HEK293 (cell line): Measurements from ENCODE around the gene FES.

ENCODE experiments used
- BCL11B ChIP-seq: fragments of 450-650 bp; formaldehyde crosslinking; IDR thresholded peaks from 2 replicates; pipeline ENCODE4 v1.5.1; 2016; ENCODE audit warnings: low read depth, missing biosample characterization, missing genetic modification characterization
- GLI2 ChIP-seq: fragments of 450-650 bp; formaldehyde crosslinking; IDR thresholded peaks from 2 replicates; pipeline ENCODE4; 2017; ENCODE audit warnings: missing biosample characterization, missing genetic modification characterization, low read depth, borderline replicate concordance
- HOXA7 ChIP-seq: sonication (generic); formaldehyde crosslinking; IDR thresholded peaks from 2 replicates; pipeline ENCODE4 v1.8.1; 2022; ENCODE audit warnings: missing genetic modification reagents, borderline replicate concordance
- KLF10 ChIP-seq: fragments of 450-650 bp; IDR thresholded peaks from 2 replicates; pipeline ENCODE4 v1.5.1; 2018; ENCODE audit warnings: missing biosample characterization, mild to moderate bottlenecking, missing genetic modification characterization
- MEIS1 ChIP-seq: sonication (generic); formaldehyde crosslinking; IDR thresholded peaks from 2 replicates; pipeline ENCODE4 v1.8.1; 2022; ENCODE audit warnings: missing genetic modification reagents, mild to moderate bottlenecking, borderline replicate concordance
- OVOL3 ChIP-seq: fragments of 450-650 bp; formaldehyde crosslinking; IDR thresholded peaks from 2 replicates; pipeline ENCODE4 v1.5.1; 2016; ENCODE audit warnings: missing biosample characterization, missing genetic modification characterization
- SALL2 ChIP-seq: fragments of 450-650 bp; formaldehyde crosslinking; IDR thresholded peaks from 2 replicates; pipeline ENCODE4 v1.5.0; 2017; ENCODE audit warnings: missing biosample characterization, mild to moderate bottlenecking, missing genetic modification characterization, borderline replicate concordance
- SCRT2 ChIP-seq: fragments of 450-650 bp; formaldehyde crosslinking; IDR thresholded peaks from 2 replicates; pipeline ENCODE4 v1.5.1; 2016; ENCODE audit warnings: missing biosample characterization, missing genetic modification characterization
- SP7 ChIP-seq: fragments of 450-650 bp; formaldehyde crosslinking; IDR thresholded peaks from 2 replicates; pipeline ENCODE4 v1.5.1; 2016; ENCODE audit warnings: missing biosample characterization, missing genetic modification characterization
- YY1 ChIP-seq: fragments of 450-650 bp; formaldehyde crosslinking; IDR thresholded peaks from 2 replicates; pipeline ENCODE4 v1.5.1; 2018; ENCODE audit warnings: missing biosample characterization, missing genetic modification characterization
- ZBTB8A ChIP-seq: fragments of 450-650 bp; formaldehyde crosslinking; IDR thresholded peaks from 2 replicates; pipeline ENCODE4 v1.5.1; 2016; ENCODE audit warnings: missing biosample characterization, missing genetic modification characterization
- ZNF146 ChIP-seq: fragments of 450-650 bp; formaldehyde crosslinking; IDR thresholded peaks from 2 replicates; pipeline ENCODE4 v1.5.1; 2016; ENCODE audit warnings: missing biosample characterization, missing genetic modification characterization
- ZNF24 ChIP-seq: fragments of 450-650 bp; formaldehyde crosslinking; IDR thresholded peaks from 2 replicates; pipeline ENCODE4 v1.5.1; 2016; ENCODE audit warnings: missing biosample characterization, missing genetic modification characterization
- ZNF248 ChIP-seq: fragments of 450-650 bp; formaldehyde crosslinking; IDR thresholded peaks from 2 replicates; pipeline ENCODE4 v1.5.1; 2017; ENCODE audit warnings: missing biosample characterization, missing genetic modification characterization
- ZNF549 ChIP-seq: fragments of 450-650 bp; IDR thresholded peaks from 2 replicates; pipeline ENCODE4 v1.5.1; 2018; ENCODE audit warnings: missing biosample characterization, missing genetic modification characterization, mild to moderate bottlenecking, inconsistent platforms, moderate library complexity
- ZNF558 ChIP-seq: fragments of 450-650 bp; formaldehyde crosslinking; IDR thresholded peaks from 2 replicates; pipeline ENCODE4 v1.5.1; 2016; ENCODE audit warnings: missing biosample characterization, missing genetic modification characterization
- ZNF626 ChIP-seq: fragments of 450-650 bp; sonication (Bioruptor Pico); formaldehyde crosslinking; IDR thresholded peaks from 2 replicates; pipeline ENCODE4 v1.5.1; 2018; ENCODE audit warnings: missing biosample characterization, missing genetic modification characterization, inconsistent platforms
- ZNF664 ChIP-seq: fragments of 450-650 bp; formaldehyde crosslinking; IDR thresholded peaks from 2 replicates; pipeline ENCODE4 v1.5.1; 2016; ENCODE audit warnings: missing biosample characterization, missing genetic modification characterization
- ZNF707 ChIP-seq: fragments of 450-650 bp; formaldehyde crosslinking; IDR thresholded peaks from 2 replicates; pipeline ENCODE4 v1.5.1; 2016; ENCODE audit warnings: missing biosample characterization, missing genetic modification characterization
- ZNF830 ChIP-seq: fragments of 450-650 bp; IDR thresholded peaks from 2 replicates; pipeline ENCODE4 v1.5.0; 2018; ENCODE audit warnings: missing biosample characterization, missing genetic modification characterization, low read depth, mild to moderate bottlenecking, moderate library complexity
- ZNF837 ChIP-seq: fragments of 450-650 bp; formaldehyde crosslinking; IDR thresholded peaks from 2 replicates; pipeline ENCODE4 v1.5.1; 2016; ENCODE audit warnings: missing biosample characterization, missing genetic modification characterization
- ZSCAN23 ChIP-seq: fragments of 450-650 bp; formaldehyde crosslinking; IDR thresholded peaks from 2 replicates; pipeline ENCODE4 v1.5.1; 2016; ENCODE audit warnings: missing biosample characterization, missing genetic modification characterization
- ZXDB ChIP-seq: fragments of 450-650 bp; formaldehyde crosslinking; IDR thresholded peaks from 2 replicates; pipeline ENCODE4 v1.5.1; 2016; ENCODE audit warnings: missing biosample characterization, missing genetic modification characterization
- TF ChIP-seq, protein P1 (sequence below): fragments of 450-650 bp; formaldehyde crosslinking; IDR thresholded peaks from 2 replicates; pipeline ENCODE4 v1.5.1; 2017; ENCODE audit warnings: missing biosample characterization, mild to moderate bottlenecking, missing genetic modification characterization, moderate library complexity
- TF ChIP-seq, protein P2 (sequence below): fragments of 450-650 bp; formaldehyde crosslinking; IDR thresholded peaks from 2 replicates; pipeline ENCODE4 v1.5.1; 2016; ENCODE audit warnings: missing biosample characterization, missing genetic modification characterization
- TF ChIP-seq, protein P3 (sequence below): fragments of 450-650 bp; formaldehyde crosslinking; IDR thresholded peaks from 2 replicates; pipeline ENCODE4 v1.5.1; 2016; ENCODE audit warnings: missing biosample characterization, missing genetic modification characterization
- TF ChIP-seq, protein P4 (sequence below): sonication (generic); formaldehyde crosslinking; IDR thresholded peaks from 2 replicates; pipeline ENCODE4 v1.8.1; 2022; ENCODE audit warnings: mild to moderate bottlenecking, moderate library complexity, missing genetic modification reagents
- TF ChIP-seq, protein P5 (sequence below): fragments of 450-650 bp; formaldehyde crosslinking; IDR thresholded peaks from 2 replicates; pipeline ENCODE4 v1.5.1; 2016; ENCODE audit warnings: missing biosample characterization, missing genetic modification characterization, low read depth

FES gene

DNA sequence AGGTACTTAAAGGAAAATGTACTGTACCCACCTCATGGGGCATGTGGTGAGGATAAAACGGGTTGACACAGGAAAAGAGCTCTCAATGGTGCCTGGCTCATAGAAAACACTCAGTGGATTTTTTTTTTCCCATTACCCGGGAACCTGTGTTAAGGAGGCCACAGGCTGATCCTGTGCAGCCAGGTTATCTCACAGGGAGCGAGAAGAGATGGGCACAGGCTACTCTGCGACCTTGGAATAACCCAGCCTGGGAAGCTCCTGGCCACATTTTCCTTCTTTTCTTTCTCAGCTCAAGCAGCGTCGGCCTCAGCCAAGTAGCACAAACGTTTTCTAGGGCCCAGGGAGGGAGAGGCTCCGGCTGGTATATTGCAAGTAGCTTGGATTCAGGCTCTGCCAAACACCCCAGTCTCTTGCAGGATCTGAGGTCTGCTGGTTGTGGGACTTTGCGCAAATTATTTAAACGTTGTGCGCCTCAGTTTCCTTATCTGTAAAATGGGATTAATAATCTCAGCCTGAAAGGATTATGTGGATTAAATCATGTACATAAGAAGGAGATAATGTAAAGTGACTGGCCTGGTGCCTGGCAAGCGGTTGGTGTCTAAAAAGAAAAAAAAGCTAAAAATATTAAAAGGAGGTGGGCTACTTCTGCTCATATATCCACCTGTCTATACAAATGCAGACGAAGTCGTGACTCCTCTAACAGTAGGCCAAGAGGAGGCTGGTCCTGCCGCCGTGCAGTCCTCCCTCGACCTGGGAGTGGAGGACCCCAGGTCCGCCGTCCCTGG is 13.8 kb upstream of the FES start (continued):
- TF ChIP-seq ZNF664 (tag by site-specific recombination) (peak; percentile 42; the same call in 1 of the 2 replicates), ZNF248 (no peak), ZNF830 (tag by site-specific recombination) (no peak), SALL2 (tag by site-specific recombination) (no peak), ZNF549 (tag by site-specific recombination) (no peak), ZBTB8A (tag by site-specific recombination) (no peak), ZNF24 (tag by site-specific recombination) (no peak), MEIS1 (CRISPR knock-in tag) (no peak), ZNF837 (tag by site-specific recombination) (no peak), BCL11B (no peak), ZXDB (tag by site-specific recombination) (0 out of 2 replicates have a peak, but pooled peaks have one; percentile 33), SP7 (tag by site-specific recombination) (peak; percentile 37; the same call in 1 of the 2 replicates), OVOL3 (tag by site-specific recombination) (no peak), KLF10 (tag by site-specific recombination) (no peak), ZNF558 (tag by site-specific recombination) (no peak), ZNF146 (tag by site-specific recombination) (no peak), GLI2 (tag by site-specific recombination) (no peak), ZNF626 (tag by site-specific recombination) (no peak), HOXA7 (CRISPR knock-in tag) (no peak), SCRT2 (tag by site-specific recombination) (no peak), ZSCAN23 (tag by site-specific recombination) (no peak), ZNF707 (no peak), YY1 (tag by site-specific recombination) (no peak)
- TF ChIP-seq, protein P1, sequence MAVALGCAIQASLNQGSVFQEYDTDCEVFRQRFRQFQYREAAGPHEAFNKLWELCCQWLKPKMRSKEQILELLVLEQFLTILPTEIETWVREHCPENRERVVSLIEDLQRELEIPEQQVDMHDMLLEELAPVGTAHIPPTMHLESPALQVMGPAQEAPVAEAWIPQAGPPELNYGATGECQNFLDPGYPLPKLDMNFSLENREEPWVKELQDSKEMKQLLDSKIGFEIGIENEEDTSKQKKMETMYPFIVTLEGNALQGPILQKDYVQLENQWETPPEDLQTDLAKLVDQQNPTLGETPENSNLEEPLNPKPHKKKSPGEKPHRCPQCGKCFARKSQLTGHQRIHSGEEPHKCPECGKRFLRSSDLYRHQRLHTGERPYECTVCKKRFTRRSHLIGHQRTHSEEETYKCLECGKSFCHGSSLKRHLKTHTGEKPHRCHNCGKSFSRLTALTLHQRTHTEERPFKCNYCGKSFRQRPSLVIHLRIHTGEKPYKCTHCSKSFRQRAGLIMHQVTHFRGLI (tag by site-specific recombination): no peak
- TF ChIP-seq, protein P2, sequence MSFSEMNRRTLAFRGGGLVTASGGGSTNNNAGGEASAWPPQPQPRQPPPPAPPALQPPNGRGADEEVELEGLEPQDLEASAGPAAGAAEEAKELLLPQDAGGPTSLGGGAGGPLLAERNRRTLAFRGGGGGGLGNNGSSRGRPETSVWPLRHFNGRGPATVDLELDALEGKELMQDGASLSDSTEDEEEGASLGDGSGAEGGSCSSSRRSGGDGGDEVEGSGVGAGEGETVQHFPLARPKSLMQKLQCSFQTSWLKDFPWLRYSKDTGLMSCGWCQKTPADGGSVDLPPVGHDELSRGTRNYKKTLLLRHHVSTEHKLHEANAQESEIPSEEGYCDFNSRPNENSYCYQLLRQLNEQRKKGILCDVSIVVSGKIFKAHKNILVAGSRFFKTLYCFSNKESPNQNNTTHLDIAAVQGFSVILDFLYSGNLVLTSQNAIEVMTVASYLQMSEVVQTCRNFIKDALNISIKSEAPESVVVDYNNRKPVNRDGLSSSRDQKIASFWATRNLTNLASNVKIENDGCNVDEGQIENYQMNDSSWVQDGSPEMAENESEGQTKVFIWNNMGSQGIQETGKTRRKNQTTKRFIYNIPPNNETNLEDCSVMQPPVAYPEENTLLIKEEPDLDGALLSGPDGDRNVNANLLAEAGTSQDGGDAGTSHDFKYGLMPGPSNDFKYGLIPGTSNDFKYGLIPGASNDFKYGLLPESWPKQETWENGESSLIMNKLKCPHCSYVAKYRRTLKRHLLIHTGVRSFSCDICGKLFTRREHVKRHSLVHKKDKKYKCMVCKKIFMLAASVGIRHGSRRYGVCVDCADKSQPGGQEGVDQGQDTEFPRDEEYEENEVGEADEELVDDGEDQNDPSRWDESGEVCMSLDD (tag by site-specific recombination): no peak
- TF ChIP-seq, protein P3, sequence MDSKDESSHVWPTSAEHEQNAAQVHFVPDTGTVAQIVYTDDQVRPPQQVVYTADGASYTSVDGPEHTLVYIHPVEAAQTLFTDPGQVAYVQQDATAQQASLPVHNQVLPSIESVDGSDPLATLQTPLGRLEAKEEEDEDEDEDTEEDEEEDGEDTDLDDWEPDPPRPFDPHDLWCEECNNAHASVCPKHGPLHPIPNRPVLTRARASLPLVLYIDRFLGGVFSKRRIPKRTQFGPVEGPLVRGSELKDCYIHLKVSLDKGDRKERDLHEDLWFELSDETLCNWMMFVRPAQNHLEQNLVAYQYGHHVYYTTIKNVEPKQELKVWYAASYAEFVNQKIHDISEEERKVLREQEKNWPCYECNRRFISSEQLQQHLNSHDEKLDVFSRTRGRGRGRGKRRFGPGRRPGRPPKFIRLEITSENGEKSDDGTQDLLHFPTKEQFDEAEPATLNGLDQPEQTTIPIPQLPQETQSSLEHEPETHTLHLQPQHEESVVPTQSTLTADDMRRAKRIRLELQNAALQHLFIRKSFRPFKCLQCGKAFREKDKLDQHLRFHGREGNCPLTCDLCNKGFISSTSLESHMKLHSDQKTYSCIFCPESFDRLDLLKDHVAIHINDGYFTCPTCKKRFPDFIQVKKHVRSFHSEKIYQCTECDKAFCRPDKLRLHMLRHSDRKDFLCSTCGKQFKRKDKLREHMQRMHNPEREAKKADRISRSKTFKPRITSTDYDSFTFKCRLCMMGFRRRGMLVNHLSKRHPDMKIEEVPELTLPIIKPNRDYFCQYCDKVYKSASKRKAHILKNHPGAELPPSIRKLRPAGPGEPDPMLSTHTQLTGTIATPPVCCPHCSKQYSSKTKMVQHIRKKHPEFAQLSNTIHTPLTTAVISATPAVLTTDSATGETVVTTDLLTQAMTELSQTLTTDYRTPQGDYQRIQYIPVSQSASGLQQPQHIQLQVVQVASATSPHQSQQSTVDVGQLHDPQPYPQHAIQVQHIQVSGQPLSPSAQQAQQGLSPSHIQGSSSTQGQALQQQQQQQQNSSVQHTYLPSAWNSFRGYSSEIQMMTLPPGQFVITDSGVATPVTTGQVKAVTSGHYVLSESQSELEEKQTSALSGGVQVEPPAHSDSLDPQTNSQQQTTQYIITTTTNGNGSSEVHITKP: no peak; the same call in 1 of the 2 replicates
- TF ChIP-seq, protein P4, sequence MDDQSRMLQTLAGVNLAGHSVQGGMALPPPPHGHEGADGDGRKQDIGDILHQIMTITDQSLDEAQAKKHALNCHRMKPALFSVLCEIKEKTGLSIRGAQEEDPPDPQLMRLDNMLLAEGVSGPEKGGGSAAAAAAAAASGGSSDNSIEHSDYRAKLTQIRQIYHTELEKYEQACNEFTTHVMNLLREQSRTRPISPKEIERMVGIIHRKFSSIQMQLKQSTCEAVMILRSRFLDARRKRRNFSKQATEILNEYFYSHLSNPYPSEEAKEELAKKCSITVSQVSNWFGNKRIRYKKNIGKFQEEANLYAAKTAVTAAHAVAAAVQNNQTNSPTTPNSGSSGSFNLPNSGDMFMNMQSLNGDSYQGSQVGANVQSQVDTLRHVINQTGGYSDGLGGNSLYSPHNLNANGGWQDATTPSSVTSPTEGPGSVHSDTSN (CRISPR knock-in tag): no peak
- TF ChIP-seq, protein P5, sequence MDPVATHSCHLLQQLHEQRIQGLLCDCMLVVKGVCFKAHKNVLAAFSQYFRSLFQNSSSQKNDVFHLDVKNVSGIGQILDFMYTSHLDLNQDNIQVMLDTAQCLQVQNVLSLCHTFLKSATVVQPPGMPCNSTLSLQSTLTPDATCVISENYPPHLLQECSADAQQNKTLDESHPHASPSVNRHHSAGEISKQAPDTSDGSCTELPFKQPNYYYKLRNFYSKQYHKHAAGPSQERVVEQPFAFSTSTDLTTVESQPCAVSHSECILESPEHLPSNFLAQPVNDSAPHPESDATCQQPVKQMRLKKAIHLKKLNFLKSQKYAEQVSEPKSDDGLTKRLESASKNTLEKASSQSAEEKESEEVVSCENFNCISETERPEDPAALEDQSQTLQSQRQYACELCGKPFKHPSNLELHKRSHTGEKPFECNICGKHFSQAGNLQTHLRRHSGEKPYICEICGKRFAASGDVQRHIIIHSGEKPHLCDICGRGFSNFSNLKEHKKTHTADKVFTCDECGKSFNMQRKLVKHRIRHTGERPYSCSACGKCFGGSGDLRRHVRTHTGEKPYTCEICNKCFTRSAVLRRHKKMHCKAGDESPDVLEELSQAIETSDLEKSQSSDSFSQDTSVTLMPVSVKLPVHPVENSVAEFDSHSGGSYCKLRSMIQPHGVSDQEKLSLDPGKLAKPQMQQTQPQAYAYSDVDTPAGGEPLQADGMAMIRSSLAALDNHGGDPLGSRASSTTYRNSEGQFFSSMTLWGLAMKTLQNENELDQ (tag by site-specific recombination): no peak
